Vagina (tissue), 2 donors: ENCODE results near the gene MTCL1. TPM values are rescaled to one million over a fixed set of nuclear protein-coding genes. Genes with fewer than 3 reads are reported as not detected.

ENCODE experiments used
- DNase-seq, 2 donors: peaks; one replicate each; pipeline ENCODE4 v3.0.0-alpha.2; 2017; ENCODE audit errors: extremely low spot score in 2 of 2
- H3K27ac ChIP-seq: fragments of 200-600 bp; sonication (generic); one replicate; pipeline ENCODE4 v1.5.1; 2019
- H3K27me3 ChIP-seq: fragments of 200-600 bp; sonication (generic); one replicate; pipeline ENCODE4 v1.5.1; 2019
- H3K36me3 ChIP-seq, 2 donors: fragments of 200-600 bp; sonication (generic); one replicate each; pipeline ENCODE4 v1.5.1; 2017 to 2019
- H3K4me1 ChIP-seq: fragments of 200-600 bp; sonication (generic); one replicate; pipeline ENCODE4 v1.5.1; 2019
- H3K4me3 ChIP-seq, 2 donors: fragments of 200-600 bp; sonication (generic); 1 replicate in 1 of 2; 2 replicates in 1 of 2; pipeline ENCODE4 v1.5.1; 2016 to 2019
- H3K9me3 ChIP-seq: fragments of 200-600 bp; sonication (generic); one replicate; pipeline ENCODE4 v1.5.1; 2019
- POLR2A ChIP-seq, 2 donors: fragments of 450-650 bp; IDR thresholded peaks; one replicate each; pipeline ENCODE4 v1.6.1; 2017; ENCODE audit warnings: antibody characterized with exemption in 2 of 2, mild to moderate bottlenecking in 2 of 2, moderate library complexity in 2 of 2
- POLR2AphosphoS5 ChIP-seq, 2 donors: sonication (generic); formaldehyde crosslinking; IDR thresholded peaks; one replicate each; pipeline ENCODE4 v1.9.0; 2017; ENCODE audit warnings: antibody characterized with exemption in 2 of 2, mild to moderate bottlenecking in 2 of 2, low read depth in 1 of 2; ENCODE audit not compliant: insufficient read depth in 1 of 2
- intact Hi-C: fragments of 100-400 bp; cut with DNase I; formaldehyde crosslinking; loops from one replicate; pipeline ENCODE4 v1.15.1; 2023
- total RNA-seq: library from RNA; depleted of rRNA; stranded (reverse); fragments of >200 nt; gene quantifications from one replicate; pipeline ENCODE4 v1.2.3, GENCODE V29; 2016
- TF ChIP-seq, protein P1 (sequence below), 3 experiments: fragments of 450-650 bp in 2 of 3; fragments of 200-600 bp in 1 of 3; sonication (generic) in 1 of 3; IDR thresholded peaks; one replicate each; pipeline ENCODE4 v1.5.1; 2017 to 2019; ENCODE audit warnings: antibody characterized with exemption in 3 of 3, mild to moderate bottlenecking in 2 of 3, moderate library complexity in 2 of 3

Gene MTCL1
- total RNA-seq, 1 donor from 2014 or later: 23.6 TPM

DNA sequence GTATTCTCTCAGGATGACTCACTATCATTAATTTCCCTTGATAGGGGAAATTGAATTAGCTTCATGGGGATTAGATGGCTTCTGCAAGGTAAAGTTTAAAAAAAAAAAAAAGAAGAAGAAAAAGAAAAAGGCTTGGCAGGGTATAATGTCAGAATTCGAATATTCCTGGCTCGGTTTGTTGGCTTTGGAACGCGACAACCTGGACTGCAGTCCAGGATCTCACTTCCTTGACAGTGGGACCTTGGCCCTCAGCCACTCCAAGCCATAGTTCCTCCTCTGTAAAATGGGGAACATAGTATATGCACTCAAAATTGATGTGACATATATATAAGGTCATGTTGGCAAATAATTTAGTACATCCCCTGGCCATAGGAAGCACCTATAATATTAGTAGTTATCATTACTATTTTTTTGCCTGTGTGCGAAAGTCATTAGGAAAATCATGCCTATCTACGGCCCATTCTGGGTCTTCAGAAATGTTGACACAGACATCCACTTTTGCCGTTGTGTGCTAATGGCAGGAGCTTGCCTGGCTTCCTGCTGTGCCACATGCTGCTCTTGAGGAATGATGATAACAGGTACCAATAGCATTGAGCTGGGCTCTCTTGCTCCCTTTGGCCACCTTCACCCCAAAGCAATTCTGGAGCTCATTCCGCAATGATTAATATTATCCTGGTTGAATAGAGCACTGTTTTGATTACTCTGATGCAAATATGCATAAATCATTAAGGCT lies 97.9 kb downstream of the MTCL1 start:
- H3K4me1 ChIP-seq: no peaks in the 10 kb centered on the region
- intact Hi-C loops: no loop called here

DNA sequence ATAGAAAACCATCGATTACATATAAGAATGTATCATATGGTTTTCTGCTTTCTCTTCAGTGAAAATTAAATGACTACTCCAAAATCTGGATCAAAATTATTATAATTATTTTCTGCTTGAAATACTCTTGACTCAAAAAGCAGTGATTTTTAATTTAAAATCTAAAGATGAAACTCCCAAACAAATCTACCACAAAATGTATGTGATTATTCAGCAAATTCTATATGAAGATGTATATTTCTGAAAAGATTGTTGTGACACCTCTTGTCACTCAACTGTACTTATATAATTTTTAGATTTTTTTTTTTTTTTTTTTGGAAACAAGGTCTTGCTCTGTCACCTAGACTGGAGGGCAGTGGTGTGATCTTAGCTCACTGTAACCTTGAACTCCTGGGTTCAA lies 98.6 kb downstream of the MTCL1 start:
- Histone ChIP-seq H3K27ac (no peak overlapping the region), H3K36me3 (peaks cover 0 to 5% of the 10 kb centered on the region in 2 donors), H3K9me3 (no peaks in the 10 kb centered on the region), H3K4me3 (no peak overlapping the region), H3K4me1 (no peaks in the 10 kb centered on the region), H3K27me3 (no peaks in the 10 kb centered on the region)
- DNase-seq: no peak
- intact Hi-C loops: no loop called here
- TF ChIP-seq POLR2AphosphoS5 (IDR thresholded peaks at IDR 0.05; ENCODE audit: insufficient read depth in 1 of 2, low read depth in 1 of 2): no peak
- no peak for TF ChIP-seq POLR2A (IDR thresholded peaks at IDR 0.05)
- TF ChIP-seq, protein P1, sequence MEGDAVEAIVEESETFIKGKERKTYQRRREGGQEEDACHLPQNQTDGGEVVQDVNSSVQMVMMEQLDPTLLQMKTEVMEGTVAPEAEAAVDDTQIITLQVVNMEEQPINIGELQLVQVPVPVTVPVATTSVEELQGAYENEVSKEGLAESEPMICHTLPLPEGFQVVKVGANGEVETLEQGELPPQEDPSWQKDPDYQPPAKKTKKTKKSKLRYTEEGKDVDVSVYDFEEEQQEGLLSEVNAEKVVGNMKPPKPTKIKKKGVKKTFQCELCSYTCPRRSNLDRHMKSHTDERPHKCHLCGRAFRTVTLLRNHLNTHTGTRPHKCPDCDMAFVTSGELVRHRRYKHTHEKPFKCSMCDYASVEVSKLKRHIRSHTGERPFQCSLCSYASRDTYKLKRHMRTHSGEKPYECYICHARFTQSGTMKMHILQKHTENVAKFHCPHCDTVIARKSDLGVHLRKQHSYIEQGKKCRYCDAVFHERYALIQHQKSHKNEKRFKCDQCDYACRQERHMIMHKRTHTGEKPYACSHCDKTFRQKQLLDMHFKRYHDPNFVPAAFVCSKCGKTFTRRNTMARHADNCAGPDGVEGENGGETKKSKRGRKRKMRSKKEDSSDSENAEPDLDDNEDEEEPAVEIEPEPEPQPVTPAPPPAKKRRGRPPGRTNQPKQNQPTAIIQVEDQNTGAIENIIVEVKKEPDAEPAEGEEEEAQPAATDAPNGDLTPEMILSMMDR (IDR thresholded peaks at IDR 0.05): no peak

More for the DNA sequence above, 97.9 kb downstream of the MTCL1 start:
- Histone ChIP-seq H3K4me3 (no peak overlapping the region), H3K27ac (no peak overlapping the region), H3K36me3 (peaks cover 0 to 5% of the 10 kb centered on the region in 2 donors), H3K9me3 (no peaks in the 10 kb centered on the region), H3K27me3 (no peaks in the 10 kb centered on the region)
- TF ChIP-seq, protein P1 (IDR thresholded peaks at IDR 0.05): no peak
- TF ChIP-seq POLR2AphosphoS5 (IDR thresholded peaks at IDR 0.05; ENCODE audit: insufficient read depth in 1 of 2, low read depth in 1 of 2): no peak
- no peak for TF ChIP-seq POLR2A (IDR thresholded peaks at IDR 0.05)
- DNase-seq: no peak

DNA sequence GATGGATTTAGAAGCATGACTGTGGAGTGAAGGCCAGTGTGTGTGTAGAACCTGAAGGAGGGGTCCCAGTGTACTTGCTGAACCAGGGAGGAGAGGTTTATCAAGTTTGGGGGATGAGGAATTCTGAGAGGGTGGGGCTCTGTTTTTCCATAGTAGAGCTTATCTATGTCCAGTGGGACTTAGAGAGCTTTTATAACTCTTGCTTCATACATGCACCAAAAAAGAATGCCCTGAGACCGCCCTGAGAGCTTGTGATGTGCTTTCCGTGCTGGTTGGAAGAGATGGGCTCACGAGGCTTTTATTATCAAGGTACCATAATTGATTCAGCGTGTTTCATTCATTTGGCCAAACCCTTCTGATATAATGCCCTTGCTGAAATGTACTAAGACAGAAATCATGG lies 100.2 kb downstream of the MTCL1 start:
- H3K36me3 ChIP-seq: peaks cover 0 to 5% of the 10 kb centered on the region in 2 donors
- no peaks in the 10 kb centered on the region for H3K27me3 ChIP-seq
- H3K4me3 ChIP-seq: no peak overlapping the region
- H3K4me1 ChIP-seq: no peaks in the 10 kb centered on the region
- no peak overlapping the region for H3K27ac ChIP-seq
- intact Hi-C loops: no loop called here
- TF ChIP-seq, protein P1 (IDR thresholded peaks at IDR 0.05): no peak
- TF ChIP-seq POLR2AphosphoS5 (IDR thresholded peaks at IDR 0.05; ENCODE audit: insufficient read depth in 1 of 2, low read depth in 1 of 2) (no peak), POLR2A (IDR thresholded peaks at IDR 0.05) (no peak)
- DNase-seq: no peak
- no peaks in the 10 kb centered on the region for H3K9me3 ChIP-seq

DNA sequence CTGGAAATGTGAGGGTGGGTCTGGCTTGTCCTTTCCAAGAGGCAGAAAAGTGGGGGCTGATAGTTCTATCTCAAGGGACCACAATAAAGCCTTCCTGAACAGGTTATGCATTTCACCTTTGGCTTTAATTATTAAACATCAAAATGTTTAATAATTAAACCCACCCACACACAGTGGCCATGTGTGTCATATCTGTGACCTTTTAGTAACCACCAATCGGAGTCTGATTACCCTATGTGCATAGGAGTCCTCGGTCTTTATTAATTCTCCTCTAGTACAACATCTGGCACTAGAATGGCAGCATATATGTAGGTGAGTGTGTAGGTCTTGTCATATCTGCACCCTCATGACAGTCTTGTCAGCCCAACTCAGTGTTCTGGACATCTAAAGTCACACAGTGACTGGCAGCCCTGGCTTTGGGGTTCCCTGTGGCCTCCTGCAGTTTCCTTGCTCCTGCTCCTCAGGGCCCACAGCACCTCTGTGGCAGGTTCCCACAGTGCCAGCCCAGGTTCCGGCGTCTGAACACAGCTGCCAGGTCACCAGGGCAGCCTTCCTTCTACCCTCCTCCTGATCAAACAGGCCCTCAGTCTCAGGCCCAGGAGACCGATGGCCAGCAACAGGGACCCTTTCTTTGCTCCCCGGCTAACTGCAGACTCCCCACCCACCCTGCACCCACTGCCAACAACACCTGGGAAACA lies 100.9 kb downstream of the MTCL1 start:
- no peak for DNase-seq
- Histone ChIP-seq H3K27ac (no peak overlapping the region), H3K36me3 (peaks cover 0 to 5% of the 10 kb centered on the region in 2 donors), H3K9me3 (no peaks in the 10 kb centered on the region), H3K27me3 (no peaks in the 10 kb centered on the region), H3K4me1 (no peaks in the 10 kb centered on the region), H3K4me3 (no peak overlapping the region)
- TF ChIP-seq POLR2AphosphoS5 (IDR thresholded peaks at IDR 0.05; ENCODE audit: insufficient read depth in 1 of 2, low read depth in 1 of 2) (no peak), POLR2A (IDR thresholded peaks at IDR 0.05) (no peak)
- intact Hi-C loops: no loop called here

- H3K4me3 ChIP-seq: no peak overlapping the region
- no peaks in the 10 kb centered on the region for H3K4me1 ChIP-seq
- intact Hi-C loops: no loop called here
- peaks cover 0 to 5% of the 10 kb centered on the region in 2 donors for H3K36me3 ChIP-seq
- no peaks in the 10 kb centered on the region for H3K9me3 ChIP-seq
- TF ChIP-seq POLR2AphosphoS5 (IDR thresholded peaks at IDR 0.05; ENCODE audit: insufficient read depth in 1 of 2, low read depth in 1 of 2): no peak
- TF ChIP-seq, protein P1 (IDR thresholded peaks at IDR 0.05): no peak
- no peak for TF ChIP-seq POLR2A (IDR thresholded peaks at IDR 0.05)
- no peak overlapping the region for H3K27ac ChIP-seq
- no peak for DNase-seq
- no peaks in the 10 kb centered on the region for H3K27me3 ChIP-seq
Observed at GRCh38 chr18:8806798-8807487, 101.6 kb downstream of the MTCL1 start.
